KMS-11 (cell line): ENCODE data around the gene GRIK2.

Source experiments
- H2AFZ ChIP-seq: fragments of 200-600 bp; sonication (generic); 2 replicates; pipeline ENCODE4 v1.6.1; 2016; ENCODE audit warnings: antibody characterized with exemption, mixed run types, low read depth
- H3K27ac ChIP-seq: fragments of 200-600 bp; sonication (generic); 2 replicates; pipeline ENCODE4 v1.6.1; 2016; ENCODE audit warnings: mild to moderate bottlenecking, mixed run types
- H3K27me3 ChIP-seq: fragments of 200-600 bp; sonication (generic); 2 replicates; pipeline ENCODE4 v1.6.1; 2017; ENCODE audit warnings: mild to moderate bottlenecking, low read depth, mixed run types, moderate library complexity; ENCODE audit not compliant: insufficient read depth
- H3K36me3 ChIP-seq: fragments of 200-600 bp; sonication (generic); 2 replicates; pipeline ENCODE4 v1.6.1; 2017; ENCODE audit warnings: mild to moderate bottlenecking, mixed run types; ENCODE audit not compliant: insufficient read depth
- H3K4me1 ChIP-seq: fragments of 200-600 bp; sonication (generic); 2 replicates; pipeline ENCODE4 v1.6.1; 2016; ENCODE audit warnings: mild to moderate bottlenecking, low read depth, mixed run types; ENCODE audit not compliant: poor library complexity, severe bottlenecking
- H3K4me2 ChIP-seq: fragments of 200-600 bp; sonication (generic); 2 replicates; pipeline ENCODE4 v1.7.0; 2016; ENCODE audit warnings: mild to moderate bottlenecking, mixed run types
- H3K4me3 ChIP-seq: fragments of 200-600 bp; sonication (generic); IDR thresholded peaks from 2 replicates; pipeline ENCODE4 v1.6.1; 2017; ENCODE audit warnings: low read depth, low read length, mixed read lengths; ENCODE audit not compliant: insufficient read depth
- H3K79me2 ChIP-seq: fragments of 200-600 bp; sonication (generic); 2 replicates; pipeline ENCODE4 v1.6.1; 2016; ENCODE audit warnings: low read depth, mixed run types; ENCODE audit not compliant: insufficient read depth
- H3K9ac ChIP-seq: fragments of 200-600 bp; sonication (generic); 2 replicates; pipeline ENCODE4 v1.6.1; 2016; ENCODE audit warnings: mild to moderate bottlenecking, mixed run types
- H4K20me1 ChIP-seq: fragments of 200-600 bp; sonication (generic); 2 replicates; pipeline ENCODE4 v1.6.1; 2016; ENCODE audit warnings: mild to moderate bottlenecking, mixed run types; ENCODE audit not compliant: insufficient read depth
- TF ChIP-seq, protein P1 (sequence below): fragments of 200-600 bp; sonication (generic); conservative IDR thresholded peaks from 2 replicates; pipeline ENCODE4 v1.6.1; 2017; ENCODE audit warnings: low read depth, mild to moderate bottlenecking, antibody characterized with exemption, low read length, moderate library complexity, mixed read lengths

The GRIK2 gene

DNA sequence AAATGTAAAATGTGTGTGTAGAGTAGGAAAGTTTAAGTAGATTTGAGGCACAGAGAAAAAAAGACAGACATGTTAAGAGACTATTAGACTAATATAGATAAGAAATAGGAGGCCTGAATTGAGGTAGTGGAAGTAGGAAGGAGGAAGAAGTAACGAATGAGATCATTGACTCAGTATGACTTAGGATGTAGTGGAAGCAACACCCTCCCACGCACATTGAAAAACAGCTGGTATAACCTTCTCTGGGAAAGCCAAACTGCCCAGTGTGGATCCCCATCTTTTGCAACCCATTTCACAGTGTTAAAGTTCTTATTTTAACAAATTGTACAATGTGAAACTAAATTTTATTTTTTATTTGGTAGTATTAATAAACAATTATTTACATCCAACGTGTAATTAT lies 89.1 kb downstream of the GRIK2 start:
- H3K27me3 ChIP-seq: no peaks in the 10 kb centered on the region
- no peak overlapping the region for H3K27ac ChIP-seq
- no peak overlapping the region for H3K4me3 ChIP-seq
- TF ChIP-seq, protein P1, sequence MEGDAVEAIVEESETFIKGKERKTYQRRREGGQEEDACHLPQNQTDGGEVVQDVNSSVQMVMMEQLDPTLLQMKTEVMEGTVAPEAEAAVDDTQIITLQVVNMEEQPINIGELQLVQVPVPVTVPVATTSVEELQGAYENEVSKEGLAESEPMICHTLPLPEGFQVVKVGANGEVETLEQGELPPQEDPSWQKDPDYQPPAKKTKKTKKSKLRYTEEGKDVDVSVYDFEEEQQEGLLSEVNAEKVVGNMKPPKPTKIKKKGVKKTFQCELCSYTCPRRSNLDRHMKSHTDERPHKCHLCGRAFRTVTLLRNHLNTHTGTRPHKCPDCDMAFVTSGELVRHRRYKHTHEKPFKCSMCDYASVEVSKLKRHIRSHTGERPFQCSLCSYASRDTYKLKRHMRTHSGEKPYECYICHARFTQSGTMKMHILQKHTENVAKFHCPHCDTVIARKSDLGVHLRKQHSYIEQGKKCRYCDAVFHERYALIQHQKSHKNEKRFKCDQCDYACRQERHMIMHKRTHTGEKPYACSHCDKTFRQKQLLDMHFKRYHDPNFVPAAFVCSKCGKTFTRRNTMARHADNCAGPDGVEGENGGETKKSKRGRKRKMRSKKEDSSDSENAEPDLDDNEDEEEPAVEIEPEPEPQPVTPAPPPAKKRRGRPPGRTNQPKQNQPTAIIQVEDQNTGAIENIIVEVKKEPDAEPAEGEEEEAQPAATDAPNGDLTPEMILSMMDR: no peak
- H4K20me1 ChIP-seq: no peaks in the 10 kb centered on the region
- no peaks in the 10 kb centered on the region for H3K36me3 ChIP-seq
- H3K9ac ChIP-seq: no peak overlapping the region
- H3K4me2 ChIP-seq: no peak overlapping the region
- no peak overlapping the region for H2AFZ ChIP-seq
- no peaks in the 10 kb centered on the region for H3K4me1 ChIP-seq
- H3K79me2 ChIP-seq: no peaks in the 10 kb centered on the region

DNA sequence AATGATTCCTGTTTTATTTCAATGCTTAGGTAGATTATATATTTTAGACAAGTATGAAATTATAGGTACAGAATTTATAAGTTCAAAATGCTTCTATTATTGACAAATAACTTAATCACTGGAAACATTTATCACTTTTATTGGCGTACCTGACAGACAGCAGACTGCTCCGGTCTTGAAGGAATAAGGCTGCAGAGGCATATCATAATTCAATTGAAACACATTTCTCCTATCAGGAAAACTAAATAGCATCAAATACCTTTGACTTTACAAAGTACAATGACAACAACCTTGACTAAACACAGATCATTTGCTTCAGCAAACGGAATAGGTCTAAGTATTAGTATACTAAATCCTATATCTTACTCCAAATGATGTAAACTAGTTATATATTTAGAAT lies 91.3 kb downstream of the GRIK2 start:
- Histone ChIP-seq H3K36me3 (no peaks in the 10 kb centered on the region), H2AFZ (no peak overlapping the region), H3K9ac (no peak overlapping the region), H3K27me3 (no peaks in the 10 kb centered on the region), H3K4me2 (no peak overlapping the region), H3K4me3 (no peak overlapping the region), H3K79me2 (no peaks in the 10 kb centered on the region), H4K20me1 (no peaks in the 10 kb centered on the region), H3K27ac (no peak overlapping the region), H3K4me1 (no peaks in the 10 kb centered on the region)
- TF ChIP-seq, protein P1: no peak

DNA sequence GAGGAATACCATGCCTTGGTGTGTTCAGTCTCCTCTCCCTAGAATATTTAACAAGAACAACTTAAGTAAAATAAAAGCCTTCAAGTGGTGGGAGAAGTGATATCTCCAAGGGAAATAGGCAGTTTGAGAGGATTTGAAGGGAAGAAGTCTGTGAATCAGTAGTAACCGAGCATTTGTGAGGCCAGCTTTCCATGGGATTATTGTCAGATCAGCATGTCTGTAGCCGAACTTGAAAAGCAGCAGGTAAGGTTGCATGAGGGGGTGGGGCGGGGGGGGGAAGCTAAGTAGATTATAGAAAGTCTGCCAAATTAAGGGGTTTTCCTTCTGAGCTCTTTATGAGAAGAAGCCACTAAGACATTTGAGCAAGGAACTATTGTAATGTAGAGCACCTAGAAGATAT lies 92.6 kb downstream of the GRIK2 start:
- TF ChIP-seq, protein P1: no peak
- Histone ChIP-seq H3K9ac (no peak overlapping the region), H3K27me3 (no peaks in the 10 kb centered on the region), H2AFZ (no peak overlapping the region), H4K20me1 (no peaks in the 10 kb centered on the region), H3K36me3 (no peaks in the 10 kb centered on the region), H3K4me1 (no peaks in the 10 kb centered on the region), H3K4me3 (no peak overlapping the region), H3K79me2 (no peaks in the 10 kb centered on the region), H3K4me2 (no peak overlapping the region), H3K27ac (no peak overlapping the region)

DNA sequence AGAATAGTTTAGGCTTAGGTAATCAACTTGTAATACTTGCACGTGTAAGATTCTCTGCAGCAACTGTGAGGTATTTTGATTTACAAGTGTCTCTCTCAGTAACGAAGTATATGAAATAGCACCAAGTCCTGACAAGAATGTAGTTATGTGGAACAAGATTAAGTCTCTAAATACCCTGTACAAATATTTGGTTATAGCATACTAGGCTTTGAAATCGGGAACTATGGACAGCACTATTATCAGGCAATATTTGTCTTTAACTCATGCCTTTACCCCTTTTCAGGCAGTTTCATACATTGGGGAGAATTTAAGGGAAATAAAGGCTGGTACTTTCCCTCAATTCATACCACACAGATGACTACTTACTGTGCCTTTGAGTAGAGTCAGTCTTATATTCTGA lies 93.2 kb downstream of the GRIK2 start:
- Histone ChIP-seq H2AFZ (no peak overlapping the region), H3K79me2 (no peaks in the 10 kb centered on the region)
- TF ChIP-seq, protein P1: no peak

More for the DNA sequence above, 93.2 kb downstream of the GRIK2 start:
- Histone ChIP-seq H3K27me3 (no peaks in the 10 kb centered on the region), H3K4me1 (no peaks in the 10 kb centered on the region), H3K4me3 (no peak overlapping the region), H3K4me2 (no peak overlapping the region), H4K20me1 (no peaks in the 10 kb centered on the region), H3K9ac (no peak overlapping the region), H3K36me3 (no peaks in the 10 kb centered on the region), H3K27ac (no peak overlapping the region)
